Fibroblast of the aortic adventitia (primary cell): ENCODE results near the gene SYTL5. TPM values are rescaled to one million over a fixed set of nuclear protein-coding genes. Genes with fewer than 3 reads are reported as not detected.

Experiments used
- DNase-seq: peaks from one replicate; pipeline ENCODE4 v3.0.0-alpha.2; 2010; ENCODE audit warnings: low read depth
- H3K4me3 ChIP-seq: 2 replicates; pipeline ENCODE4 v1.5.1; 2011; ENCODE audit warnings: low read depth, mild to moderate bottlenecking, control low read depth, low read length, moderate library complexity
- CTCF ChIP-seq: IDR thresholded peaks from 2 replicates; pipeline ENCODE4 v1.5.1; 2011; ENCODE audit warnings: mild to moderate bottlenecking, low read length, control low read depth, inconsistent platforms; ENCODE audit not compliant: insufficient read depth
- total RNA-seq: library from RNA; depleted of rRNA; stranded (reverse); fragments of >200 nt; gene quantifications from 2 replicates; pipeline ENCODE4 v1.2.3, GENCODE V29; 2012; ENCODE audit warnings: low replicate concordance

The SYTL5 gene
- total RNA-seq, 1 donor: 0.36 TPM

GRCh38 chrX:37995428-37995827 is 10.9 kb upstream of the SYTL5 start:
- H3K4me3 ChIP-seq: no peak overlapping the region
- DNase-seq: no peak
- no peak for TF ChIP-seq CTCF

- DNase-seq: no peak
- TF ChIP-seq CTCF: no peak
- no peak overlapping the region for H3K4me3 ChIP-seq
Observed at GRCh38 chrX:37997096-37997495, 9.3 kb upstream of the SYTL5 start.

GRCh38 chrX:37998586-37999262 is 7.6 kb upstream of the SYTL5 start:
- no peak for TF ChIP-seq CTCF
- DNase-seq: peak; percentile 45

GRCh38 chrX:38000706-38001105 is 5.6 kb upstream of the SYTL5 start:
- H3K4me3 ChIP-seq: no peak overlapping the region
- no peak for TF ChIP-seq CTCF
- DNase-seq: no peak

More at GRCh38 chrX:37998586-37999262, 7.6 kb upstream of the SYTL5 start:
- no peak overlapping the region for H3K4me3 ChIP-seq

- H3K4me3 ChIP-seq: no peak overlapping the region
- no peak for TF ChIP-seq CTCF
- DNase-seq: no peak
Observed at GRCh38 chrX:38004046-38004445, 2.3 kb upstream of the SYTL5 start.

- TF ChIP-seq CTCF: no peak
- H3K4me3 ChIP-seq: no peak overlapping the region
- DNase-seq: no peak
Observed at GRCh38 chrX:38006778-38007177, 425 bp downstream of the SYTL5 start.

GRCh38 chrX:38008658-38009057 is 2.3 kb downstream of the SYTL5 start:
- TF ChIP-seq CTCF: no peak
- no peak for DNase-seq
- no peak overlapping the region for H3K4me3 ChIP-seq
